Panc1 (cell line): ENCODE measurements around the gene MAD1L1.

Experiments
- CTCF ChIP-seq: fragments of 450-650 bp; IDR thresholded peaks from 2 replicates; pipeline ENCODE4 v1.5.1; 2017; ENCODE audit warnings: mild to moderate bottlenecking
- POLR2AphosphoS5 ChIP-seq: IDR thresholded peaks from 2 replicates; pipeline ENCODE4 v1.6.1; 2012; ENCODE audit warnings: mild to moderate bottlenecking, low read depth, low read length, moderate library complexity
- REST ChIP-seq, 2 experiments: IDR thresholded peaks; 2 replicates each; pipeline ENCODE4 v1.6.1; 2011 to 2012; ENCODE audit warnings: low read depth in 2 of 2, control low read depth in 1 of 2, low read length in 1 of 2, mild to moderate bottlenecking in 1 of 2, moderate library complexity in 1 of 2; ENCODE audit not compliant: insufficient read depth in 1 of 2
- TCF7L2 ChIP-seq: IDR thresholded peaks from 2 replicates; pipeline ENCODE4 v1.6.1; 2011; ENCODE audit warnings: mild to moderate bottlenecking, low read depth, low read length, inconsistent platforms

GRCh38 chr7:2227699-2228098 is 5.0 kb downstream of the MAD1L1 start:
- TF ChIP-seq POLR2AphosphoS5, result no peak
- no peak for TF ChIP-seq CTCF
- no peak for TF ChIP-seq REST (IDR thresholded peaks at IDR 0.05; ENCODE audit: insufficient read depth in 1 of 2, low read depth in 2 of 2, low read length in 1 of 2)
- TF ChIP-seq TCF7L2, result no peak
